ENCODE results near the gene REN. TPM values are rescaled to one million over a fixed set of nuclear protein-coding genes. Genes with fewer than 3 reads are reported as not detected.

REN gene
- total and polyA plus RNA-seq, 2 of the 13 experiments (the other 11 are each of a cell fraction or from before 2014, with no cell fraction given) = not detected

- TF ChIP-seq PAXIP1 (CRISPR knock-in tag; conservative IDR thresholded peaks at IDR 0.05) (peak; percentile 26; the same call in 1 of the 2 replicates), ZBTB10 (CRISPR knock-in tag; IDR thresholded peaks at IDR 0.05; ENCODE audit: borderline replicate concordance) (0 out of 2 replicates have a peak, but pooled peaks have one; percentile 38), ZNF614 (CRISPR knock-in tag; IDR thresholded peaks at IDR 0.05; ENCODE audit: borderline replicate concordance) (no peak), POGZ (CRISPR knock-in tag; IDR thresholded peaks at IDR 0.05) (no peak), ZNF609 (CRISPR knock-in tag; IDR thresholded peaks at IDR 0.05; ENCODE audit: borderline replicate concordance) (0 out of 2 replicates have a peak, but pooled peaks have one; percentile 32), ZBTB7B (CRISPR knock-in tag; IDR thresholded peaks at IDR 0.05) (no peak), ZNF777 (CRISPR knock-in tag; IDR thresholded peaks at IDR 0.05) (peak; percentile 96)
These were observed 24.4 kb upstream of the REN start (continued) for GRCh38 chr1:204190212-204191211.

Measured in HepG2 (cell line).